GM19468 (cell line): ENCODE data around the gene HPCA.
"Not testable (repeated sequence)": the region's sequence is repeated elsewhere in the genome, so short reads cannot be mapped to it uniquely, and the experiment has no call there.

ENCODE experiments used
- ATAC-seq: cut with Tn5 transposase; IDR thresholded peaks from one replicate; pipeline ENCODE4 v1.9.1; 2021; ENCODE audit warnings: mild to moderate bottlenecking, moderate library complexity, moderate number of reproducible peaks; ENCODE audit not compliant: unreplicated experiment; ENCODE audit errors: extremely low read depth

The HPCA gene

DNA sequence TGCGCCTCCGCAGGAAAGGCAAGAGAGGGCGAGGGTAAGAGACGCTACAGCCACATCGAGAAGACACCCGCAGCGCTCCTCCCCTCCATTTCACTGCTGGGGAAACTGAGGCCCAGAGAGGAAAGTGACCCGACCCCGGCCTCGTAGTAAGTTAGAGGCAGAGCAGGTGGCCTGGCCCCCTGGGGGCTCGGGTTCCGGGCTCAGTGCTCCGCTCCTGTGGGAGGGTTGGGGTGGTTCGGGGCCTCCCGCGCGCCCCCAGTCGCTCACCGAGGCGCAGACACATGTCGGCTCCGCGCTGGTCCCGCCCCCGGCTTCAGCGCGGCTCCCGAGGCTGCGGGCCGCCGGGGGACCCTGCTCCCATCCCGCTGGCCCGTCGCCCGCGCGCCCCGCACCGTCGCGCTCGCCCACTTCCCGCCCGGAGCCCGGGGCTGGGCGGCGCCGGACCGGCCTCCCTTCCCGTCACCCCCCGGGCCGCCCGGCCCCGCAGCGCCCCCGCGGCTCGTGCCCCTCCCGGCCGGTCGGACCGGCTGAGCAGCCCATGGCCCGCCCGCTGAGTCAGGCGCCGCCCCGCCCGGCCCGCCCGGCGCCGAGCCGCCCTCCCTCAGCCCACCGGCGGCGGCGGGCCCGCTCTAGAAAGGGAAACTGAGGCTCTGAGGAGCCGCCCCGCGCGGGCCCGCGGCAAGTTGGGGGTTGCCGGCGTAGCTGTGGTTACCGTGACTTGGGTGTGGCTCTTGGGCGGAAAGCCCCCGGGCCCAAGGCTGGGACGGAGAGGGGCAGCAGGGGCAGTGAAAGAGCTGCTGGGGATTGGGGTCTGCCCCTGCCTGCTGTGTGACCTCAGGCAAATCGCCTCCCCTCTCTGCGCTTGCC lies 14.9 kb downstream of the HPCA start, which contains the start of gene TMEM54:
TSS of gene TMEM54 (minus strand) at position 434 of the 867 bp plus-strand sequence. CDS start at position 283, 151 bp downstream.
- no peak for ATAC-seq

DNA sequence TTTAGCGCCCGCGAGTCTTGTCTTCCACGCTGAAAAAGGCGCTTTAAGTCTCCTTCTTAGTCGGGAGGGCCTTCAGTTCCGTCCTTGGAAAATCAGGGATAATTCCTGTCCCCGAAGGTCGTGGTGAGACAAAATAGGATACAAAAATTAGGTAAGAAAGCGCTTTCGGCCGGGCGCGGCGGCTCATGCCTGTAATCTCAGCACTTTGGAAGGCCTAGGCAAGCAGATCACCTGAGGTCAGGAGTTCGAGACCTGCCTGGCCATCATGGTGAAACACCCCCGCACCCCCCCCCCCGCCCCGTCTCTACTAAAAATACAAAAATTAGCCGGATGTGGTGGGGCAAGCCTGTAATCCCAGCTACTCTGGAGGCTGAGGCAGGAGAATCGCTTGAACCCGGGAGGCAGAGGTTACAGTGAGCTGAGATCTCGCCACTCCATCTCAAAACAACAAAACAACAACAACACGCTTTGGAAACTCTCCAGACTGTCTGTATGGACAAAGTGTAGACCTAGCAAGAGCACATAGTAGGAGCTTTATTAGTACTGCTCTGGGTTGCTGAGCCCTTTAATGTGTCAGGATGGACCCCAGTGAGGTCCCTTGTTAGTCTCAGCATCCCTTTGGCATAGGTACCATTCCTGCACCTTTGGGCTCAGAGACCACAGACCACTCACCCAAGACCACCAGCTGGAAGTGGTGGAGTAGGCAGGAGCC lies 15.7 kb downstream of the HPCA start:
- ATAC-seq = no peak

DNA sequence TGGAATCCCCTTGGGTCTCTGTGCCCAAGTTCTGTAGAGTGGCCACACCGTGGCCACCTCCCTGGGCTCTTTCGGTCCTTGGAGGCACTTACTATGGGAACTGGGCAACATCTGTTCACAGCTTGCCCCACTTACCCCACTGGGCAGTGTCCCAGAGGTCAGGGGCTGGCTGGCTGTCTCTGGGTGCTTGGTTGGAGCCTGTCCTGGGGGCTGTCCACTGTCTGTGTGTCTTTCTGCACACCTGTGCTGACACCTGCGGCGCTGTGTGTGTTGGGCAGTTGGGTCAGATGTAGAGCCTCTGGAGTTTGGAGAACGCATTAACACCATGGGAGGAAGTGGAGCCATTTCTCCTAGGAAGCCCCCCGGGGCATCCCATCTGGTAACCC lies 16.2 kb downstream of the HPCA start:
- no peak for ATAC-seq

DNA sequence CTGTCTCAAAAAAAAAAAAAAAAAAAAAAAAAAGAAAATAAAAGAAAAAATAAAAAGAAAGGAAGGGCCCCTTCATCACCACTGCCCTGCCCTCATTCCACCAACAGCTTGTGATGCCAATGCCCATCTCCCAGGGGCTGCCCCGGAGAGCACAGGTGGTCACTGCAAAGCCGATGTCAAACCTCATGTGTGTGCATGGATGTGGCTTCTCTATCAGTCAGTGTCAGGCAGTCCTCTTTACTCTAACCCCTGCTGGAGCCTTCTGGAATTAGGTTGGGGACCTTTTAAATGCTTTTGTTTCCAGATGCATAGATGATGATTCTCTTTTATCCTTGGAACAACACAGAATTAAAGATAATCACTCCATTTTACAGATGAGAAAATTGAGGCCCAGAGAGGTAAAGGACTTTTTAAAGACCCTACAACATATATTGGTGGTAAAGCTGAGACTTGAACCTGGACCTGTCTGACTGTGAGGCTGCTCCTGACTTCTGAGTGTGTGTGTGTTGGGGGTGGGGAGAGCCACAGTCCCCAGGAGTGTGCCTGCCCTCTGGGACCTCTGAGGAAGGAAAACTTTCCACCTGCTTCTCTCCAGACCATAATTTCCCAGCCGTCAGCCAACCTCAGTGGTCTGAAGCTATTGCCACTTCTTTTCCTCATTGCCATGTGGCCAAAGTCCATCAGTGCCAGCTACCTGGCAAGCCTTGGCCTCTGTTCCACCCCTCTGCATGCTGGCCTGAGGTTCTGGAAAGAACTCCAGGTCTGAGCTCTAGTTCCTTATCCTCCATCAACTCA lies 17.9 kb downstream of the HPCA start:
- no peak for ATAC-seq

DNA sequence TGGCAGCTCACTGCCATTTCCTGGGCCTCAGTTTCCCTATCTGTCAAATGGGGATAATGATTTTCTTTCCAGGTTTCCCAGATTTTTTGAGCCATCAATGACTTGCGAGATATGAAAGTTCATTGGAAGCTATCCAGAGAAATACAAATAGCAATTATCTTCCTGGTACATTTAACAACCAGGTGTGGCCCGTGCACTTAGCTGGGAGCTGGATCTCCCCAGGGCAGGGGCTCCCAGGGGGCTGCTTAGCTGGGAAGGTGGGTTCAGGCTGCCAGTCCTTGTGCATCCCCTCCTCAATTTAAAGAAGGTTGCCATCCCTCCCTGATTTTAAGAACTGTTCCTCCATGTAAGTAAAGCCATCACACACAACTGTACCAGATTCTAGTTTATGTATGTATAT lies 18.5 kb downstream of the HPCA start:
- no peak for ATAC-seq

DNA sequence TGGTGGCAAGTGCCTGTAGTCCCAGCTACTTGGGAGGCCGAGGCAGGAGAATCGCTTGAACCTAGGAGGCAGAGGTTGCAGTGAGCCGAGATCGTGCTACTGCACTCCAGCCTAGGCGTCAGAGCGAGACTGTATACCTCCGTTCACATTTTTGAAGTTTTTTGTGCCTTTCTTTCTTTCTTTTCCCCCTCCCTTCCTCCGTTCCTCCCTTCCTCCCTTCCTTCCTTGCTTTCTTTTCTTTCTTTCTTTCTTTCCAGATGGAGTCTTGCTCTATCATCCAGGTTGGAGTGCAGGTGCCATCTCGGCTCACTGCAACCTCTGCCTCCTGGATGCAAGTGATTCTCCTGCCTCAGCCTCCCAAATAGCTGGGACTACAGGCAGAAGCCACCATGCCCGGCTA lies 19.3 kb downstream of the HPCA start:
- not testable (repeated sequence) for ATAC-seq

DNA sequence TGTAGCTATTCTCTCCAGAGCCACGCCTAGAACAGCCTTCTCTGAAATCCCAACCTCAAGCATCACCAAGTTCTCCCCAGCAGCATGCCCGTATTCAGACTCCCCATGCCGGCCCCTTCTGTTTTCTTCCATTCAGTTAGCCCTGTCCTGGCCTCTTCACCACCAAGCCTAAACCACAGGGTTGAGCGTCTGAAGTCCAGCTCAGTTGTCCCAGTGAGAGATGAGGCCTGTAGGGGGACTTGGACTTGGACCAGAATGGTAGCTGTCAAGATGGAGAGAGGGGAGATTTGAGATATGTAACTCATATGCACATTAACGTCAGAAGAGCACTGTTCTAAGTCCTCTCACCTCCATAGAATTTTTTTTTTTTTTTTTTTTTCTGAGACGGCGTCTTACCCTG lies 20.4 kb downstream of the HPCA start:
- ATAC-seq = no peak

DNA sequence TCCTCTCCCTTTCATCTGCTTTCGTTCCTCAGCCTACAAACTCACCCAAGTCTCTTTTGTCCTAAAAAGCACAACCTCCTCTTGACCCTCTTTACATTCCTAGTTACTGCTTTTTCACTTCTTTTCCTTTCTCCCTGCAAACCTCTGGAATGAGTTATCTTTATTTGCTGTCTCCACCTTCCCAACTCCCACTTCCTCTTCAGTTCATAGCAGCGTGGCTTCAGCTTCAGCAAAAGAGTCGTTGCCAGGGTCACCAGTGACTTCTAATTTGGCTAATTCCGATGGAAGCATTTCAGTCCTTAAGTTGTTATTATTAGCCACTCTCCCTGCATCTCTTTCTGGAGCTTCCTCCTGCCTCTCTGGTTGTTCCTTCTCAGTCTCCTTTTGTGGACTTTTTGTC lies 21.1 kb downstream of the HPCA start:
- ATAC-seq = no peak

DNA sequence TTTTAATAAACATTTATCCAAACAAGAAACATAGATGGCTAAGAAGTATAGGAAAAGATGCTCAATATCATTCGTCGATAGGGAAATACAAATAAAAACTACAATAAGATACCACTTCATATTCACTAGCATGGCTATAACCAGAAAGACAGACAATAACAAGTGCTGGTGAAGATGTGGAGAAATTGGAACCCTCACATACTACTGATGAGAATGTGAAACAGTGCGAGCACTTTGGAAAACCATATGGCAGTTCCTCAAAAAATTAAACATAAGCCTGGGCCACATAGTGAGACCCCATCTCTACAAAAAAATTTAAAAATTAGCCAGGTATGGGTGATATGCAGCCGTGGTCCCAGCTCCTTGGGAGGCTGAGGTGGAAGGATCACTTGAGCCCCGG lies 24.0 kb downstream of the HPCA start:
- no peak for ATAC-seq

DNA sequence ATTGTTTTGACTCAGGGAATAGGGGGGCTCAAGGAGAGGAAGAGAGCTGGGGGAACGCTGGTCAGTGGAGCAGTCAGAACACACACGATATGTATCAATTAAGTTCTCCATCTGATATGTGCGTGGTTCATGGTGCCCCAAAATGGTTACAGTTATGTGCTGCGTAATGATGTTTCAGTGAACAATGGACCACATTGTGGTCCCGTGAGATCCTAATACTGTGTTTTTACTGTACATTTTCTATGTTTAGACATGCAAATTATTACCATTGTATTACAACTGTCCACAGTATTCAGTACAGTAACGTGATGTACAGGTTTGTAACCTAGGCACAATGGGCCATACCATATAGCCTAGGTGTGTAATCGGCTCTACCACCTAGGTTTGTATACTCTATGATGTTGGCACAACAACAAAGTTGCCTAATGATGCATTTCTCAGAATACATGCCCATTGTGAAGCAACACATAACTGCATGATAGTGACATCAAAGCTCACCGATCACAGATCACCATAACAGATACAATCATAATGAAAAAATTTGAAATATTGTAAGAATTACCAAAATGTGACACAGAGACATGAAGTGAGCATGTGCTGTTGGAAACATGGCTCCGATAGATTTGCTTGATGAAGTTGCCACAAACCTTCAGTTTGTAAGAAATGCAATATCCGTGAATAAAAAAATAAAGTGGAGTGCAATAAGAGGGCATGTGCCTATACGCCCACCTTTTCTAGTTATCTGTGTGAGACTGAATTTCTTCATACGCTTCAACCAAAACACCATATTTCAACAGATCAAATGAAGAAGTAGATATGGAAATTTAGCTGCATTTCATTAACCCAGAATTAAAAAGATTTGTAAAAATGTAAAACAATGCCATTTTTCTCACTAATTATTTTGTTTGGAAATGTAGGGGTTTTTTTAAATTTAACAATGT lies 29.7 kb downstream of the HPCA start:
- ATAC-seq = no peak

DNA sequence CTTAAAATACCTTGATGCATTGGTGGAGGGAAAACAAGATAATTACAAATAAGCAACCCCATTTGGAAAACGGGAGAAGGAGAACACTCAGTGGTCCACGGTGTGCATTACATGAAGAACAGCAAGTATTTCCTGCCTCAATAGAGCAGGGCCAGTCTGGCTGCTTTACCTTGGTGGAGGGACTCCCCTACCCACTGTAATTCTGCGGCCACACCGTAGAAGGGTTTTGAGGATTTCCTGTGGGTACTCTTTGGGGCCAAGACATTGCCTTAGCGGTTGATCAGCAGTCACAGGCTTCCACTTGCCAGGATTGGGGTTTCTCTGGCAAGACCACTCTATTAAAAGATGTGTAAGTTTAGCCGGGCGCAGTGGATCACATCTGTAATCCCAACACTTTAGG lies 31.2 kb downstream of the HPCA start:
- ATAC-seq = no peak

DNA sequence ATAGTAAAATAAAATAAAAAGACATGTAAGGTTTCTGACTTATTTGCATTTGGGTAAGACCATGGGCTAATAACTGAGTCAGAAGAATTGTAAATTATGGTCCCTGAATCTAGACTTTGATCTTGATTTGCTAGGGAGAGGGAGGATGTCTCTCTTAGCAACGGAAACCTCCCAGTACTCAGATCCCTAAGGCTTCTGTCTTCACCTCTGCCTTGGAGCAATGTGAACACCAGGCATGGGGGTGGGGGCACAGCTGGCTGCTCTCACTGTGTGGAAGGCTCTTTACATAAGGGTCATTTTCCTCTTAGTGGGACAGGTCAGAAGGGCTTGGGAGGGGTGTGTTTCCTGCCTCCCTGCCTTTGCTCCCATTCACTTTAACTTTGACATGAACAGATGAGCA lies 31.9 kb downstream of the HPCA start:
- ATAC-seq = no peak

DNA sequence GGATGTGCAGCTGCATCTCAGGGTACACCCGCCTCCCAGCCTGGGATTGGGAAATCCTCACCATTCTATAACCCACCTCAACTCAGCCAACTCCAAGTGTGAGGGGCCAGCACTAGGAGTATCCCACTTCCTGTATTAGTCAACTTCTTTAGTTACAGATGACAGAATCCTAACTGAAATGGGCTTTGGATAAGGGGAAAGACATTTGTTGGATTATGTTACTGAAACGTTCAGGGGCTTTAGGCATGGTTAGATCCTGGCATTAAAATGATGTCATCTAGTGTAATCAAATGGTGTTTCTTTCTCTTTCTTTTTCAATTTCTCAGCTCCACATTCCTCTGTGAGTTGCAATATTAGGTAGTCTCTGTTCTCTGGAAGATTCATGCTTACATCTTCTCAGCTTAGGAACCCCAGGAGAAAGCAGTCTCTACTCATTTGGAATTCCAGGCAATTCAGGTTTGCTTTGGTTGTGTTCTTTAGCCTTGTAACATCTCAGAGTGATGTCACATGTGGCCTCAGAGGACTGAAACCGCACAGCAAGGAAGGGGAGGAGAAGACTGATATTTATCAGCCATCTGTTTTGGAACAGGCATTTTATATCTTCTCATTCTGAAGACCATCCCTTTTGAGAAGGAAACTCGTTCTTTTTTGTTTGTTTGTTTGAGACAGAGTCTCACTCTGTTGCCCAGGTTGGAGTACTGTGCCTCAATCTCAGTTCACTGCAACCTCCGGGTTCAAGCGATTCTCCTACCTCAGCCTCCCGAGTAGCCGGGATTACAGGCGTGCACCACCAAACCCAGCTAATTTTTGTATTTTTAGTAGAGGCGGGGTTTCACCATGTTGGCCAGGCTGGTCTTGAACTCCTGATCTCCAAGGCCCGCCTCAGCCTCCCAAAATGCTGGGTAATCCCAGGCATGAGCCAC lies 33.8 kb downstream of the HPCA start:
- ATAC-seq = no peak

DNA sequence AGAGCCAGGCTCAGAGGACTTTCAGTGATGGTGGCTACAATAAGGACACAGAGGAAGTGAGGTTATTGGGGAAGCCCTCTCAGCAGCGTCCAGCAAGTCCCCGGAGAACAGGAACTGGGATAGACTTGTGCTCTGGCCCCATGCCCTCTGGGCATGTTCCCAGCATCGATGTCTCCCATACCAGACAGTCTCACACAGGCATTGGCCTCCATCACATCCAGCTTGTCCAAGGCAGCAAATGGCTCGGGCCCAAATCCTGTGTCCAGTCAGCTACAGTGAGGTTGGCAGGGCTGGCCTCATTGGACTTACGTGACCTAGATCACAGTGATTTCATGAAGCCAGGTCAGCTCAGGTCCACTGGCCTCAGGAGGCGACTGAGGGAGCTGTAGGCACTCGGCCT lies 34.5 kb downstream of the HPCA start:
- ATAC-seq = no peak

DNA sequence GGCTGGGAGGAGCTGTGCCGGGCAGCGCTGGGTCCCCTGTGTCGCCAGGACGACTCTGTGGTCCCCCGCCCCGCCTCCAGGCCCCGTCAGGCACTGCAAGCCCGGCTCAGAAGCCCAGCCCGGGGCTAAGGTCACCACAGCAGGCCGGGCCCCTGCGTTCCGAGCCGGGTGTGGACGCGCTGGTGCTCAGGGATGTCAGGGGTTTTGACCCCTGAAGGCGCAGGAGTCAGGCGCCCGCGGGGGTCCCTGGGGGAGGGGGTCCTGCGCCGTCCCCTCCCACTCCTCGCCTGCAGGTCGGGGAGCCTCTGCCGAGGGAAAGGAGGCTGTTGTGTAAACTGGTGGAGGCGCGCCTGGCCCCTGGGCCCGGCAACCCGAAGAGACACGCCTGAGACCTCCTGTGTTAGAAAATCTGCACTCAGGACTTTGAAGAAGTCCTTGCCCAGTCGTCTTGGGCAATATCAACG lies 38.6 kb downstream of the HPCA start:
- no peak for ATAC-seq

DNA sequence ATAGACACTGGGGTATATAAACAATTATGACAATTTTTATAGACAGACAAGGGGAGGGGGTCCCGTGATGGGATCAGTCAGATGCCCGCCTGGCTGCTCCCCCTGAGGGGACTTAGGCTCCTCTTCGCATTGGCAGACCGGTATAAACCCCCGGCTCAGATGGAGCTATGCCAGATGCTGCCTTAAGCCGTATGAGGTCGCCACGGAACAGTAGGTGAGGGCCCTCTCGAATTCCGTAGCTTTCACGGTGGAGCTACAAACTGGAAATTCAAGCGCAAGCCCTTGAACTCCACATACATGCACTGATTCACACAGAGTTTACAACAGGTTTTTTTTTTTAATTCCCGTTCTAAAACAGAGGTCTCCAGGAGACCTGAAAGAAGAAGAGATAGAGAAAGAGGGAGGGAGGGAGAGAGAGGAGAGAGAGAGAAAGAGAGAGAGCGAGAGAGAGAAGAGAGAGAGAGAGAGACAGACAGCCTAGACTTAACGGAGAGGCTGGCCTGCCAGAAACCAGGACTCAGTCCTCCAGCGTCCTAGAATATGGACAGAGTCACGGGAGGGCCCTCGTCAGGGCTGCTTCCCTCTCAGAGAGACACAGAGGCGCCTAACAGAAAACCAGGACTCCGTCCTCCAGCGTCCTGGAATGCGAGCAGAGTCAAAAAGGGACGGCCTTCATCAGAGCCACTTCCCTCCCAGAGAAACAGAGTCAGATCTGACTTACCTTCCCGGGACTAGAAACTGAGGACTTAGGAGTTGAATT lies 39.3 kb downstream of the HPCA start:
- no peak for ATAC-seq

DNA sequence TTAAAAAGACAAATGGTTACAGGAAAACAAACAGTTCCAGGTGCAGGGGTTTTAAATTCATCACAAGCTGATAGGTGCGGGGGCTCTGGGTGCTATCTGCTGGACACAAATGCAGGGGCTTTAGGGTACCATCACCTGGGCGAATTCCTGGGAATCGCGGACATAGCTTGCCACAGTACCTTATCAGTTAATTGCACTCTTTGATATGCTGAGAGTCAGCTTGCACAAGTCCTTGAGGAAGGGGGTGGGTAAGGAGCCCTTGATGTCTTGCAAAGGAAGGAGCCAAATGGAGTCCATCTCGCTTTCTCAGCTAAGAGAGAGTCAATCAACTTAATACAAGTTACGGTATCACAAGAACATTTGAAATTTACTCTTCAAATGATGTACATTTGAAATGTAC lies 40.3 kb downstream of the HPCA start:
- ATAC-seq = no peak

DNA sequence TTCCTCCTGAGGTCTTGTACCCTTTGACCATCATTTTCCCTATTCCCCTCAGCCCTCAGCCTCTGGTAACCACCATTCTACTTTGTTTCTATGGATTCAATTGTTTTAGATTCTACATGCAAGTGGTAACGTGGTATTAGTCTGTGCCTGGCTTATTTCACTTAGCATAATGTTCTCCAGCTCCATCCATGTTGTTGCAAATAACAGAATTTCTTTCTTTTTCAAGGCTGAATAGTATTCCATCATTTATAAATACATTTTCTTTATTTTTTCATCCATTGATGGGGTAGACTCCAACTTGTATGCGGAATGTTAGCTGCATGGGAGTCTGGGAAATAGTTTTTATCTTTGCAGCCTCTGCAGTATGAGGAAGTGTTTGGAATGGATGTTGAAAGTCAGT lies 41.1 kb downstream of the HPCA start:
- ATAC-seq = no peak
